Lower leg skin (tissue), 4 donors: ENCODE results near the gene ITGB8. TPM values are rescaled to one million over a fixed set of nuclear protein-coding genes. Genes with fewer than 3 reads are reported as not detected.
A peak's percentile ranks its signal among the peaks of the same experiment; 100 is the strongest.

Experiments used
- DNase-seq, 2 donors: peaks; one replicate each; pipeline ENCODE4 v3.0.0-alpha.2; 2019; ENCODE audit warnings: low spot score in 2 of 2
- H3K4me3 ChIP-seq: fragments of 200-600 bp; sonication (generic); 2 replicates; pipeline ENCODE4 v1.5.1; 2017; ENCODE audit warnings: mild to moderate bottlenecking, low read depth; ENCODE audit not compliant: poor library complexity, severe bottlenecking
- POLR2A ChIP-seq, 2 donors: fragments of 450-650 bp; IDR thresholded peaks; one replicate each; pipeline ENCODE4 v1.6.1; 2016 to 2017; ENCODE audit warnings: antibody characterized with exemption in 2 of 2, mild to moderate bottlenecking in 1 of 2, moderate library complexity in 1 of 2
- WGBS, 2 donors: methylation state at CpG; one replicate each; pipeline ENCODE4 v1.1.5; 2018; 5-methylcytosine and 5-hydroxymethylcytosine counted together
- intact Hi-C: fragments of 100-400 bp; cut with DNase I; formaldehyde crosslinking; loops from one replicate; pipeline ENCODE4 v1.15.0; 2023; ENCODE audit warnings: low total_unique reads
- total RNA-seq, 4 donors: library from RNA; depleted of rRNA; stranded (reverse); fragments of >200 nt; gene quantifications; one replicate each; pipeline ENCODE4 v1.1.0, GENCODE V29; 2016
- TF ChIP-seq, protein P1 (sequence below), 3 donors: fragments of 450-650 bp; IDR thresholded peaks; one replicate each; pipeline ENCODE4 v1.5.1; 2016; ENCODE audit warnings: antibody characterized with exemption in 3 of 3, mild to moderate bottlenecking in 3 of 3, moderate library complexity in 2 of 3

The ITGB8 gene
- total RNA-seq, 4 donors from 2014 or later, result 25.0 to 66.1 (median 48.9) TPM

DNA sequence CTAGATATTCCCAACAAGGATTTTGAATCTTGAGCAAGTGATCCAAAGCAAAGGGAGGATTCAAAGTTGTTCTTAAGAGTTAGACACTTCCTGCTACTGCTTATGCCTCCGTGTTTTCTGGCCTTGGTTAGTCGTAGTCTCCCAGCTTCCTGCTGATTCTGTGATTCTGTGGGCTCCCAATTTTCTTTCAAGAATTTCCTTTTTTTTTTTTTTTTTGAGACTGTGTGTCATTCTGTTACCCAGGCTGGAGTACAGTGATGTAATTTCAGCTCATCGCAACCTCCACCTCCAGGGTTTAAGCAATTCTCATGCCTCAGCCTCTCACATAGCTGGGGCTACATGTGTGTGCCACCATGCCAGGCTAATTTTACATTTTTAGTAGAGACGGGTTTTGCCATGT lies 4.4 kb upstream of the ITGB8 start:
- no peak for DNase-seq
- no peak overlapping the region for H3K4me3 ChIP-seq
- intact Hi-C loops, result no loop called here
- TF ChIP-seq, protein P1, sequence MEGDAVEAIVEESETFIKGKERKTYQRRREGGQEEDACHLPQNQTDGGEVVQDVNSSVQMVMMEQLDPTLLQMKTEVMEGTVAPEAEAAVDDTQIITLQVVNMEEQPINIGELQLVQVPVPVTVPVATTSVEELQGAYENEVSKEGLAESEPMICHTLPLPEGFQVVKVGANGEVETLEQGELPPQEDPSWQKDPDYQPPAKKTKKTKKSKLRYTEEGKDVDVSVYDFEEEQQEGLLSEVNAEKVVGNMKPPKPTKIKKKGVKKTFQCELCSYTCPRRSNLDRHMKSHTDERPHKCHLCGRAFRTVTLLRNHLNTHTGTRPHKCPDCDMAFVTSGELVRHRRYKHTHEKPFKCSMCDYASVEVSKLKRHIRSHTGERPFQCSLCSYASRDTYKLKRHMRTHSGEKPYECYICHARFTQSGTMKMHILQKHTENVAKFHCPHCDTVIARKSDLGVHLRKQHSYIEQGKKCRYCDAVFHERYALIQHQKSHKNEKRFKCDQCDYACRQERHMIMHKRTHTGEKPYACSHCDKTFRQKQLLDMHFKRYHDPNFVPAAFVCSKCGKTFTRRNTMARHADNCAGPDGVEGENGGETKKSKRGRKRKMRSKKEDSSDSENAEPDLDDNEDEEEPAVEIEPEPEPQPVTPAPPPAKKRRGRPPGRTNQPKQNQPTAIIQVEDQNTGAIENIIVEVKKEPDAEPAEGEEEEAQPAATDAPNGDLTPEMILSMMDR (IDR thresholded peaks at IDR 0.05), result no peak
- TF ChIP-seq POLR2A (IDR thresholded peaks at IDR 0.05), result no peak
- WGBS, 2 donors, result 76 to 81% methylated on average over 4 of the region's 4 CpGs

DNA sequence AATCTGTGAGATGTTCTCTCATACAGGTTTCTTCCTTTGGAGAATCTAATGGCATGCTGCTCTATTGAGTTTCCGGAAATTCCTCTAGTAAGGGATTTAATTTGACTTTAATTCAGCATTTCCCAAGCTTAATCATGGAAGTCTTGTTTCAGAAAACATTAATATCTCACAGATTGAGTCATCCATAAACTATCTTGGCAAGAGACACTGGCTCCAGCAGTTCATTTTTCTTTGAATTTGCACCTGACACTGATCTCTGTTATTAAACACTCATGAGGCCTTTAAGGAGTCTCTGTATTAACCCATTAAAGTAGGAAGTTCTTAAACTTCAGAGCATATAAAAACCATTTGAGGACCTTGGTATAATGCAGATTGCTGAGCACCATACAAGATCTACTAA lies 3.6 kb upstream of the ITGB8 start:
- H3K4me3 ChIP-seq, result no peak overlapping the region
- intact Hi-C loops, result no loop called here
- TF ChIP-seq, protein P1 (IDR thresholded peaks at IDR 0.05), result no peak
- no peak for TF ChIP-seq POLR2A (IDR thresholded peaks at IDR 0.05)
- no peak for DNase-seq
- 50 to 59% methylated on average over 1 of the region's 1 CpG for WGBS, 2 donors

DNA sequence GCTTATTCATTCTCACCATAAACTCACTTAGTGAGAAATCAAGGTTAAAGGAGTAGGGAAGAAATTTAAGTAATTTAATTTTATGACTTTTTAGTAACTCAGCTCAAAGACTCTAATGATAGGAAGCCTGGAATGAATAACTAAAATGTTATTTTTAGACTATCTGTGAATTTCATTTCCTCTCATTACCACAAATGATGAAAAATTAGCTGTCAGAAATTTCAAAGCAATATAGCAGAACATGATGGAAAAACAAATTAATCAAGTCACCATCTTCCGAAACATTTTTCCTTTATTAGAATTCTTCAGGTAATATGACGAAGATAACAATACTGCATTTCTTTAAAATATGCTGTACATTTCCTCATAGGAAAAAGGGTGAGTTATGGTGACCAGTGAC lies 2.7 kb upstream of the ITGB8 start:
- WGBS, 2 donors, result 92 to 93% methylated on average over 2 of the region's 2 CpGs
- TF ChIP-seq POLR2A (IDR thresholded peaks at IDR 0.05), result no peak
- TF ChIP-seq, protein P1 (IDR thresholded peaks at IDR 0.05), result no peak
- no peak overlapping the region for H3K4me3 ChIP-seq
- intact Hi-C loops, result no loop called here
- DNase-seq, result no peak

DNA sequence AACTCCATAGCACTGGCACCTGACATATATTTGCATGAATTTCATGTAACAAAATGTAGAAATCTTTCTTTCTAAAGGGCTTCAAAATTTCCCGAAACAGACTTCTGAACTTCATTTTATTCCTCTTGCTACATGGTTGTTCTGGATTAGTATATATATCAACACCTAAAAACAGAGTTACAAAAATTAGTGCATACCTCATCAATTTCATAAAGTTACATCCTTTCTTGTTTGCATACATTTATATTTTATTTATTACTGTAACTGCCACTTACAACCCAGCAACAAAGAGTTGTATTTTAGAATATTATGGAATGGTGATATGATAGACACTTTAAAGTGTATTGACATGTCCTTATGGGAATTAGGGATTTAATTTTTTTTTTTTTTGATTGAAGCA lies 2.0 kb upstream of the ITGB8 start:
- no peak for DNase-seq
- no peak for TF ChIP-seq POLR2A (IDR thresholded peaks at IDR 0.05)
- TF ChIP-seq, protein P1 (IDR thresholded peaks at IDR 0.05), result no peak
- intact Hi-C loops, result no loop called here
- H3K4me3 ChIP-seq, result no peak overlapping the region
- WGBS, 2 donors, result 94 to 98% methylated on average over 1 of the region's 1 CpG

DNA sequence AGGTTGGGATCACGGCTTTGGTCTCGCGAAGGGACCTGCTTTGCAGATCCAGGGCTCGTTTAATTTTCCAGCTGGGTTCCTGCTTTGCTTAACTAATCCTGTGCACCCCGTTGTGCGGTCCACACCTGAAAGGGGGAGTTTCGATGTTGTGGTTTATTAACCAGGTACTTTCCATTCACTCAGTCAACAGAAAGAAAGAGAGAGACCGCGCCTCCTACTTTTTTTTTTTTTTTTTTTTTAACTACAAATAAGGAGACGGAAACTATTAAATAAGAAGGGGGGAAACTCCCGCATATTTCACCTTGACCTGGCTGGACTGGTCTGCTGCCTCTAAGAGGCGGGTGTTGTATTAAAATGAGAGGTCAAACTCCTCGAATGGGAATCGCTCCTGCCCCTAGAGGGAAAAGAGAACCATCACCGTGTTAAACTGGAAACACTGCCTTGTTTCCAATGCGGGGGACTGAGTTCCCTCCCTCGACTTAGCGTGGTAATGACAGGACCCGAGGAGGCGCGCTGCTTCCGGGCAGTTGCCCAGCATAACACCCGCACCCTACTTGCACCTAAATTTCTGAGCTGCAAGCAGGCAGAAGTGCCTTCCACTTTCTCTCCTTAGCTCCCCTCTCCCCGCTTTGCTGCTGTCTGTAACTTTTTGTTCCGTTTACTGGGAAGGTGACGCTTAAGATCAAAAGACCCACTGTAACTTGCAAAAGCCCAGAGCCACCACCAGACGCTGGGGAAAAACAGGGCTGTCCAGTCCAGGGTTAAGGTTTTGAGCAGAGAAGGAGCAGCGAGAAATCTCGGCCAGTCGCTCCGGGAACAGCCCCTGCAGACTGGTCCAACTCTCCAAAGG lies 1.1 kb upstream of the ITGB8 start:
- WGBS, 2 donors, result 6 to 7% methylated on average over 31 of the region's 31 CpGs
- intact Hi-C loops, result no loop called here
- TF ChIP-seq, protein P1 (IDR thresholded peaks at IDR 0.05), result no peak
- no peak for TF ChIP-seq POLR2A (IDR thresholded peaks at IDR 0.05)
- H3K4me3 ChIP-seq, result peak overlapping the region; percentile 49
- peak; percentile 39 to 88 for DNase-seq
